NCI-H1436 treated with DMSO at 0.1 percent for 48 hours (cell line): ENCODE results near the gene RPTOR.

ENCODE experiments used
- DNase-seq: peaks from one replicate; lab custom pipeline; 2025; lab: John Stamatoyannopoulos, UW

RPTOR gene

DNA sequence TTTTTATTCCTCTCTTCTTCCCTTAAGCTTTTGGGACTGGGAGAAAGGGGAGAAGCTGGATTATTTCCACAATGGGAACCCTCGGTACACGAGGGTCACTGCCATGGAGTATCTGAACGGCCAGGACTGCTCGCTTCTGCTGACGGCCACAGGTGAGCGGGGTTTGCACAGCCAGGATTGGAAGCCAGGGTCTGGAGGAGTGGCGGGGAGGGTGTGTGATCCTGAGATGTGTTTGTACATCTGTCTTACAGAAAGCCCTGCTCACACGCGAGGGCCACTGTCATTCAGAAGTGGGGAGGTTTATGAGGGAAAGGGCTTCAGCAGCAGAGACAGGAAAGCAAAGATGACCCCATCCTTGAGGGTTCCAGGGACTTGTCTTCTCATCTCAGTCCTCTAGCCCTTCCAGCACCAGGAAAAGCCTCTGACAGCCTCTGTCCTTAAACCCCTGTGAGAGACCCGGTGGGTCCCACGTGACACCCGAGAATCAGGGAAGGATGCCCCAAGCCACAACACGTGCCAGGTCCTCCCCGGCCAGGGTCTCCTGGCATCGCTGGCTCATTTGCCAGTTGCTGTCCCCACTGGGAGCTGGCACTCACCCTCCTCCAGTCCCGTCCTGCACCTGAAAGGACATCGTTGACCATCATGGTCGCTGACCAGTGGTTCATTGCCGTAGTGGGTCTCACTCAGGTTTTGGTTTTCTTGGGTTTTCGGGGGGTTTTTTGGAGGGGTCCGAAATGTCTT lies 402.7 kb downstream of the RPTOR start:
- no peak for DNase-seq

DNA sequence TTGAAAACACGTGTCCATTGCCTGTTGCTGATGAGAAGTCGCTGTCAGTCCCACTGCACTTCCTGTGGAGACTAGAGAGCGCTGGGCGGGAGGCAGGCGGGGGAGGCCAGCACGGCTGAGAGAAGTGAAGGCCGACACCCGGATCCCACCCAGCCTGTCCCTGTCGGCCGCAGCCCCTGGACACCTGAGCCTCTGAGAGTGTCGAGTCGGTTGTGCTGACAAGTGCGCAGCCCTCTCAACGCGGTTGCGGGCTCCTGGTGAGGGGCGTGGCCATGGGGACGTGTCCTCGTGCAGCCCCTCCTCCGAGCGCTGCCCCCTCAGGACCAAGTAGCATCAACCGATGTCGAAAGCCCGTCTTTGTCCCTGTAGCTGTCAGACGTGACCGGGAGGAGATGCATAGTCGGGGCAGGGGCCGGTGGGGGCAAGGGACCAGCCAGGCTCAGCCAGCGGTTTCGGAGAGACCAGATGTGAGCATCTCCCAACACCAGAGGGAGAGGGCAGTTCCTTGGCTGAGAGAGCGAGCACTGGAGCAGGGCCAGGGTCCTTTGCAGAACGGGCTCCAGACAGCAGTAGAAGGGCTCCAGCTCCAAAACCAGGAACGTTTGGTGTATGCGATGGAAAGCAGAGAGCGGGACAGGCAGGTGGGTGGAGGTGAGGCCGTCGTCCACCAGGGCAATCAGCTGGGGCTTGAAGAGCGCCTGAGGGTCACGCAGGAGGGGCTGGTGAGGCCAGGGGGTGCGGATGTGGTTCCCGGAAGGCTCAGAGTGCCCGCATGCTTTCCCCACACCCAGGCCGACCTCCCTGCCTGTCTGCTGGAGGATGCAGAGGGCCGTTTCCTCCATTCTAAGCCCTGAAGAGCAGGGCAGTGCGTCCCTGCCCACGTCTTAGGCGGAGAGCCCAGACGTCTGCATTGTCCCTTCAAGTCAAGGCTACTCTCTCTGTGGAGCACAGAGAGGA lies 403.7 kb downstream of the RPTOR start:
- no peak for DNase-seq

DNA sequence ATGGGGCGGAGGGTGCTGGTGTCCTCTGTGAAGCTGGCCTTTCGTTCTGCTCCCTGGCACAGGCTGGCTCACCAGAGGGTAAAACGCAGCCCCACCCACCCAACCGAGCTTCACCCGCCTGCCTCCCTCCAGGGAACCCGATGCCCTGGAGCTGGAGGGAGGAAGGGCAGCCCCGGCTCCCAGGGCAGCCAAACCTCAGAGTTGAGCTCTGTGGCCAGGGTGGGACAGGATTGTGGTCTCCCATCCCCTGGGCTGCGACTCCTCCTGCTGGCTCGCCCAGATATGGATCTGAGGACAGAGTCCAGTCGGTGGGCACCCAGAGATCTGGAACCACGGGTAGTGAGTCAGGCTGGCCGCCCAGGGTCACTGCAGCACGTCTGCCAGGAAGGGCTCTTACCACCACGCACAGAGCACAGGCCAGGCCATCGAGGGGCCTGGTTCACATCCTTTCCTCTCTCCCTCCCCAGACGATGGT lies 404.4 kb downstream of the RPTOR start:
- no peak for DNase-seq

DNA sequence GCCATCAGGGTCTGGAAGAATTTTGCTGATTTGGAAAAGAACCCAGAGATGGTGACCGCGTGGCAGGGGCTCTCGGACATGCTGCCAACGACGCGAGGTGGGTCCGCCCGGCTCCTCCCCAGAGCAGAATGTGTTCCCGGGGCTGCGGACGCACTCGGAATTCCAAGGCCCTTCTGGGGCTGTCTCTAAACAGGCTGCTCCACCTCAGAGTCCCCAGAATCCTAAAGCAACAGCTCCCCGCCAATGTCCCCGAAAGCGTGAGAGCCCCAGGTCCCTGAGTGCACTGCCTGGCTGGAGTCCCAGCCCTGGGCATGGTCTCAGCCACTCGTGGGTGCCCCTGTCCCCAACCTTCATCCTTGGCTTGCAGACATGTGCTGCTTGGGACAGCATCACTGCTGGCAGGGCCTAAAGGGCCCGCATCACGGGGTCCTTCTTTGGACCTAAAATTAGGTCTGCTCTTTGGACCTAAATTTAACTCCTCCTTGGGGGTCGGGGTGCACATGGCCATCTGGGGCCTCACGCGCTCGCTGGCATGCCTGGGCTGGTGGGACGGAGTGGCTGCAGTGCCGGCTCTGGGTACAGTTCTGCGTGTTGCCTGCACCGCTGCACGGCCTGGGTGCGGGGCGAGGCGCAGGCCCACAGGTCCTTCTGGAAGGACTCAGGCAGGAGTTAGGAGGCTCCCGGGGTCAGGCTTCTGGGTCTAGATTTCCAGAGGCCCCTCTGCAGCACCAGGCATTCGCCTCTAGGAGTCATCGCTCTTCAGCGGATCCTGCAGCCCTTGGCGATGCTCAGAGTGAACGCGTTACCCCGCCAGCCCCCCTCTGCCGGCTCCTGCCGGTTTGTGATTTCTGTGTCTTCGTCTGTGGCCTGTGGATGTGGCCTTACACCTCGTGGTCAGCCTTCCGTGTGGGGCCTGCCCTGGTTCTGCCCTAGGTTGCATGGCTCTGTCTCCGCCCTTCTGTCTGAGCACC lies 405.1 kb downstream of the RPTOR start:
- no peak for DNase-seq

DNA sequence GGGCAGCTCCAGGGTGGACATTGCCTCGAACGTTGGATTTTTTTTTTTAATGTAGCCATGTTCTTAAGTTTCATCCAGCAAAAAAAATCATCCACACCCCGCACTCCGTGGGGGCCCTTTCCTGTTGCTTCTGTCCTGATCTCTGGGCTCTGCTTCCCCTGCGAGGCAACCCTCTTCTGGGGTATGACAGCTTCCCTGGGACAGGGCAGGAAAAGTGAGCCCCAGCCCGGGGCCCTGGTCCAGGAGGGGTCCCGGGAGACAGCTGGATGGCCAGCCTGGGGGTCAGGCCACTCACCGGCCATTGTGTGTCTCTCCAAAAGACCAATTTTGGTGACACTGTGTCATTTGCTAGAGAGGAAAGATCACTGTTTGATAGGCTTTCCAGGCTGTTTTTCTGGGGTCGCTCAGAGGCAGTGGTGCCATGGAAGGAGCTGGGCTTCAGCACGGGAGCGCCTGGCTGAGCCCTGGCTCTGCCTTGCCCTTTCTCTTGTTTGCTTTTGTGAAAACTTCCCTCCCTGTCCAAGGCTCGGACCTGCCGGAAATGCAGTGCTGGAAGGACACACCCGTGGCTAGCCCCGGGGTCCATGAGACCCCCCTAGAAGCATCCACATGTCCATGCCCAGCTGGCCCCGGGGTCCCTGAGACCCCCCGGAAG lies 406.0 kb downstream of the RPTOR start:
- DNase-seq, result no peak

DNA sequence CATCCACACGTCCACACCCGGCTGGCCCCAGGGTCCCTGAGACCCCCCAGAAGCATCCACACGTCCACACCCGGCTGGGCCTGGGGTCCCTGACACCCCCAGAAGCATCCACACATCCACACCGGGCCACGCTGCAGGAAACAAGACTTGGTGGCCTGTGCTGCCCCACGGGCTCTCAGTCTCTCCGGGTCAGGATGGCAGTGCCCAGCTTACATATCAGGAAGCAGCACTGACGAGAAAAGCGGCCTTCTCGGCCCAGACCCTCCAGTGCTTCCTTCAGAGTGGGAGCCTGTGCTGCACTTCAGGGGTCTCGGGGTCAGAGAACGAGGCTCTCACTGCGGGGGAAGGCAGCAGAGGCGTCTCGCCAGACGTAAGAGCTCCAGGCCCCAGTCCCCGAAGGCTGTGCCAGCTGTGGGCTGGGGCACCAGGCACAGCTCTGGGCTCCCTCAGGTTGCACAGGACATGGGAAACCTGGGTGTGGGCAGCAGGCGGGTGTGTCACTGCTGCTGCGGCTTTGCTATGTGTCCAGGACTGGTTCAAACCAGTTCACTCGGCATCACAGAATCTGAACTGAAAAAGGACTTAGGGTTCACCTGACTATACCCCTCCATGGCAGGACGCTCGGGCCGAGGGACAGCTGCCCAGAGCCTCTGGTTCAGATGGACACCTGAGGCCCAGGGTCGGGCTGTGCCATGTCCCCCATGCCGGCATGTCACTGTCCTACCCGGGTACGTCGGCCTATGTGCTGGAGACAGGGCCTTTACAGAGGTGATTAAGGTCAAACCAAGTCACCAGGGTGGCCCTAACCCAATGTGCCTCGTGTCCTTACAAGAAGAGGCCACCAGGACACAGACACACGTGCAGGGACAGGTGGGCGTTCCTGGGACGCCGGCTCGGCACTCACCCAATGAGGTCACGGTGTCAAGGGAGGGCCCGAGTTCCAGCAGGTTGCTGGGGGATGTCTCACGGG lies 406.8 kb downstream of the RPTOR start:
- DNase-seq, result no peak

DNA sequence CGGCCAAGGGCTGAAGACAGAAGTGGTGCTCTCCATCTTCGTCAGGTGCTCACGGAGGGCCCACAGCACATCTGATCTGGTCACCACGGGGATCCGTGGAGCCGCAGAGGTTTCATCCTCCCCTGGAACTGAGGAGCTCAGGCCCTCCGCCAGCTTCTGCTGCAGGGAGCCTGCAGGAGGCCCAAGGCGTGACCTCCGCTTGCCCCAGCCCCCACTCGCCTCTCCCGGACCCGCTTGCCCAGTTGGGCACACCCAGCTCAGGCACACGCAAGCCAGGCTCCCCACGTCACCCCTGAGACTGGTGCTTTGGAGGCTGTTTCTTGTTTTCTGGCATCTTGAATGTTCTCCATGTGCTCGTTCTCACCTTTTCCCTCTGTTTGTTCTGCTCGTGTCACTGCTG lies 407.7 kb downstream of the RPTOR start:
- no peak for DNase-seq

DNA sequence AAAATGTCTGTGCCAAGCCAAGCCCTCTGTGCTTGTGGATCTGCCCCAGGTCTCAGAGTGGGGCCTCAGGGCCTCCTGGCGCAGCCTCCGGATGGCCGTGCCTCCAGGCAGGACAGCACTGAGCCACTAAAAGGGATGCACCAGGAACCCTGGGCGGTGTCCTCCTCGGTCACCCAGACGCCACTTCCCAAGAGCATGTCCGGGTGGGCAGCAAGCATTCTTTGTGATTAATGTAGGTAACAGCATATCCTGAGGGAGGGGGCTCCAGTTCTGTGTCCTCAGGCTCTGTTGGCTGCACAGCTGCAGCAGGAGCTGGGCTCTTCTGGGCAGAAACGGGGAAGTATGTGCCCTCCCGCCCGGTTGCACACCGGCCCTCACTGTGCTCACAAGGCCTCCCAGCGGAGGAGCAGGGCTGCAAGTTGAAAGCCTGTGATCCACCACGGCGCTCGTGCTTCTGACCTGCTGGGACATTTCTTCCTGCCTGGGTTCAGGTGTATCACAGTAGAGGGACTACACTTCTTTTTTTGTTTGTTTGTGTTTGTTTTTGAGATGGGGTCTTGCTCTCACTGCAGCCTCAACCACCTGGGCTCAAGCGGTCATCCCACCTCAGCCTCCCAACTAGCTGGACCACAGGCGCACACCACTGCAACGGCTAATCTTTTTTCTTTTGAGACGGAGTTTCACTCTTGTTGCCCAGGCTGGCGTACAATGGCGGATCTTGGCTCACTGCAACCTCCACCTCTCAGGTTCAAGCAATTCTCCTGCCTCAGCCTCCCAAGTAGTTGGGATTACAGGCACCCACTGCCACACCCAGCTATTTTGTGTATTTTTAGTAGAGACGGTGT lies 409.1 kb downstream of the RPTOR start:
- no peak for DNase-seq

DNA sequence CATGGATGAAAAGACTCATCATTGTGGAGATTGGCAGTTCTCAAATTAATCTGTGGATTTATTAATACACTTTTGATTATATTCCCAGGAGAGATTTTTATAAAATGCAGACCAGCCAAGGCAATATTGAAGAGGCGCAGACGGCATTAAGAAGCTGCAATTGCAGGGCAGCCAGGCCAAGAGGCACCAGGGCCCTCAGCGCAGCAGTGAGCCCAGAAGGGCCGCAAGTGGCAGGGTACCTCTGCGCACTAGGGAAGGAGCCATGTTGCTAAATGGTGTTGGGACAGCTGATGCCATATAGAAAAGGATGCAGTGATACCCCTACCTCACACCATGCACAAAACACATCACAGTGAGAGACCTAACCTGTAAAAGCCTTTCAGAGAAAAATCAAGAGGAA lies 410.4 kb downstream of the RPTOR start:
- no peak for DNase-seq

DNA sequence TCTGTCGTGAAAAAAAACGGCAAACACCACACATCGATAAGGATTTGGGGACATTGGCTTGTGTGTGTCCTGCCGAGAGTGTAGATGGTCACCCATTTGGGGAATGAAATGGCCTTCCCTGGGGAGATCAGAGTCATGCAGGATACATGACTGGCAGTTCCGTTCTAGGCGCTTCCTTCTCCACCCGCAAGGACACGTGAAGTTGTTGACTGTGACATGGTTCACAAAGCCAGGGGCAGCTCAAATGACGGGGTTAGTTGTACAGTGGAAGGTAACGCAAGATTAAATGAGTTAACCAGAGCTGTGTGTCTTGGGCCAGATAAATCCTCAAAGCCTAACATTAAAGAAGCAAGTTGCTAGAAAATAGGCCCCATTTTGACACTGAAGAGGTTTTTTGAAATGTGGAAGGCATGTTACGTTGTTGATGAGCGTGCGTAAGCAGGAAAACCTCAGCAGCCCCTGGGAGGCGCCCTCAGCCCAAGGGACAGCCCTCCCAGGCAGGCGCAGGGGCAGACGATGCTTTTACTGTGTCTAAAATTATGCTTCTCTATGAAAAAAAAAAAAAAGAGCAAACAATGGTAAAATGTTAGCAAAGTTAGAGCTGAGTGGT lies 411.1 kb downstream of the RPTOR start:
- no peak for DNase-seq

DNA sequence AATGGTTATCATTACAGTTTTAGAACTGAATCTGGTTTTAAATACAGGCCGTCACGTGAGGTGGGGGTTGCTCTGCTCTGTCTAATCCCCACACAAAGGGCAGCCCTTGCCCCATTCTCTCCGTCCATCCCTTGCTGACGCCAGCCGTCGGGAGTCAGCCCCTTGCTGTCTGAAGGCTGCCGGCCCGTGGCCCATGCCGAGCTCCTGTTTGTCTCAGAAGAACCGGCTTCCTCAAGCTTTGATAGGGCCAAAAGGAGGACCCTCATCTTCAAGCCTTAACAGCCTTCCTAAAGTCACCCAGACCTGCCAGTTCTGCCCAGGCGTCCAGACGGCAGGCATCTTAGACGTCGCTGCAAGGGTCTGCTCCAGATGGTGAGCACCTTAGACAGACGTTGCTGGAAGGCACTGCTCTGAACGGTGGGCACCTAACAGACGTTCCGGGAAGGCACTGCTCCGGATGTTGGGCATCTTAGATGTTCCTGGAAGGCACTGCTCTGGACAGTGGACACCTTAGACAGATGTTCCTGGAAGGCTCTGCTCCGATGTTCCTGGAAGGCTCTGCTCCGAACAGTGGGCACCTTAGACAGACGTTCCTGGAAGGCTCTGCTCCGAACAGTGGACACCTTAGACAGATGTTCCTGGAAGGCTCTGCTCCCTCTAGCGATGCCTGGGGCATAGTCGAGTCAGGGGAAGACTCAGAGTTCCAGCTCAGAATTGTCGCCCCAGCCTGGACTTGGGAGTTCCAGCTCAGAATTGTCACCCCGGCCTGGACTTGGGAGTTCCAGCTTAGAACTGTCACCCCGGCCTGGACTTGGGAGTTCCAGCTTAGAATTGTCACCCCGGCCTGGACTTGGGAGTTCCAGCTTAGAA lies 411.9 kb downstream of the RPTOR start:
- DNase-seq, result no peak

DNA sequence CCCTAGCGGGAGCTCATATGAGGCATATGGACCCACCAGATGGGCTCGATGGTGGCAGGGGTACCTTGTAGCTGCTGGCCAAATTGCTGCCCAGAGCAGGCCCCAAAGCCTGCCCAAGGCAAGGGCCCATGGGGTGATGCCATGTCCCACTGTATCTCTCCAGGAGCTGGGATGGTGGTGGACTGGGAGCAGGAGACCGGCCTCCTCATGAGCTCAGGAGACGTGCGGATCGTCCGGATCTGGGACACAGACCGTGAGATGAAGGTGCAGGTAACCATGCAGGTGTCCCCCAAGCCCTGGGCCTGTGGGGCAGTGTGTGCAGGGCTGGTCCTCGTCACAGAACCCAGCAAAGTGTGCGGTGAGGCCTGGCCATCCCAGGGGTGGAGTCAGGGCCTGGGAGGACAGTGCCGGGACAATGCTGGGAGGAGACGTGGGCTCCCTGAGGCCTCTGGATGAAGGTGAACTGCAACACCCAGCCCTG lies 412.9 kb downstream of the RPTOR start:
- DNase-seq, result no peak

DNA sequence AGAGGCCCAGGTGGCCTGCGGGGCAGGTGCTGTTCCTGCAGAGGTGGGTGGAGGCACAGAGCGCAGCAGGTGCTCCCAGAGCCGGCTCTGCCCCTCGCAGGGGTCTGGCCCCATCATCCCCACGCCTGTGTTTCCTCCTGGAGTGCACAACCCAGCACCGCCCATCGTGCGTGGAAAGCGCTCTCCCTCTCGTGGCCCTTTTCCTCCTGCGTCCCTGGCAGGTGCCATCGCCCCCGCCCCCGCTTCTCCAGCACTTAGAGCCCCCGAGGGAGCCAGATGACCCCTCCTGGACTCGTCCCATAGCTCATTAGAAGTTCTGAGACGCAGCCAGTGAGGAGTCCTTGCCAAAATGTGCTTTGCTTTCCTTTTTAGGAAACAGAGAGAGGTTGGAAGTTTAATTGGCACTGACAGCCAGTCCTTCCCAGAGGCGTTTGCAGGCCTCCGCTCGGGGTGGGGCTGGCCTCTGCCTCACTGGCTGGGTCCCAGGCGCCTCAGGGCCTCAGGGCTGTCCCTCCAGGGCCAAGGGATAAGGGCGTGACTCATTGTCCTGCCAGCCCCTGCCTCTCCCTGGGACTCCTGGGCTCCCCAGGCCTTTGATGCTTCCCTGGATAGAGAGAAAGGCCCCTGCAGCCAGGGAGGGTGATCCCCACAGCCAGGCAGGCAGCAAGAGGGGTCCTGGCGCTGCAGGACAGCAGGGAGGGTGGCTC lies 414.8 kb downstream of the RPTOR start:
- no peak for DNase-seq

DNA sequence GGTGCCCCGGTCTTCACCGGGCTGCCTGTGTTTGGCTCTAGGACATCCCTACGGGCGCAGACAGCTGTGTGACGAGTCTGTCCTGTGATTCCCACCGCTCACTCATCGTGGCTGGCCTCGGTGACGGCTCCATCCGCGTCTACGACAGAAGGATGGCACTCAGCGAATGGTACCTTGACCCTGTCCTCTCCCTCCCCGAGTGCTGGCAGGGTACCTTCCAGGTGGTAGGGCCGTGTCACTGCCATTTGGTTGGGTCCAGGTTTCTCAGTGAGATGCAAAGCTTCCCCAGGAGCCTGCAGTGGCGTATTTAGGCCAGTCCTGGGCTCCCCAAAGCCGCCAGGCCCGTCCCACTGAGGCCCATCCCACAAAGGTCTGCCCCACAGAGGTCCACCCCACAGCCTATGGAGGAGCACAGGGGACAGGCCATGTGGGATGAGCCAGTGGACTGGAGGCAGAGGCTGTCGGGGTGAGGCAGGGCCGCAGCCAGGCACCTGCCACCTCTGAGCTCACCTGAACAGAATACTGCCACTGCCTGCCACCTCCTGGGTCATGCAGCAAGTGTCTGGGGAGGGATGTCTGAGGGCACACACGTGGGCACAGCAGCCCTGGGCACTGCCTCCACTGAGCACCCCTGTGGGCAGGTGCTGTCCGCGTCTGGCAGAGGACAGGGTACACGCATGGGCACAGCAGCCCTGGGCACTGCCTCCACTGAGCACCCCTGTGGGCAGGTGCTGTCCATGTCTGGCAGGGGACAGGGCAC lies 415.6 kb downstream of the RPTOR start:
- DNase-seq, result no peak

DNA sequence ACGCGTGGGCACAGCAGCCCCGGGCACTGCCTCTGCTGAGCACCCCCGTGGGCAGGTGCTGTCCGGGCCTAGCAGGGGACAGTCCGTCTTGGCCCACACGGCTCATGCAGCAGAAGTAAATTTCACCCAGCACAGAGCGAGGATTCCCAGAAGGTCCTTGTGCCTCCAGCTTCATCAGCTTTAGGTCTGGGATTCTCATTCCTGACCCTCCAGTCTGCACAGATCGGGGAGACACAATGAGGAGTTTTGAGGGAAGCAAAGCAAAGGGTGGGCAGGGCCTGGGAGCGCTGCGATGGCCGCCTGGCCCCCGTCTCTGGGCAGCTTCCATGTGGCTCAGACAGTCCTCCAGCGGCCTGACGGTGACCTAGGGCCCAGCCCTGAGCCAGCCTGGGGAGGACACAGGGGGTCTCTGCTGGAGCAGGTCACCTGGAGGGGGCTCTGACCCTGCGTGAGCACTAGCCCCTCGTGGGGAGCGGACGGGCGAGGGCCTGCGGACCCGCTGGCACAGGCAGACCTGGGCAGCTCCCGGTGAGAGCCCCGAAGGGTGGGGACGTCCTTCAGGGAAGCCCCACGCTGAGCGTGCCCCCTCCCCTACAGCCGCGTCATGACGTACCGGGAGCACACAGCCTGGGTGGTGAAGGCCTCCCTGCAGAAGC lies 416.3 kb downstream of the RPTOR start:
- no peak for DNase-seq
